H9 (cell line): ENCODE results near the gene HSD17B12. TPM values are rescaled to one million over a fixed set of nuclear protein-coding genes. Genes with fewer than 3 reads are reported as not detected.
A peak's percentile ranks its signal among the peaks of the same experiment; 100 is the strongest.

ENCODE experiments used
- DNase-seq: peaks from one replicate; pipeline ENCODE4 v3.0.0-alpha.2; 2017
- H2AFZ ChIP-seq: one replicate; pipeline ENCODE4 v1.6.1; 2013; ENCODE audit warnings: mild to moderate bottlenecking, low read length, control low read depth, moderate library complexity
- H2AK5ac ChIP-seq: 2 replicates; pipeline ENCODE4 v1.6.1; 2013; ENCODE audit warnings: low read length, control low read depth, mixed read lengths; ENCODE audit not compliant: insufficient read length
- H2BK120ac ChIP-seq: one replicate; pipeline ENCODE4 v1.6.1; 2013; ENCODE audit warnings: low read depth, mild to moderate bottlenecking, low read length, control low read depth, inconsistent platforms; ENCODE audit not compliant: poor library complexity, severe bottlenecking
- H2BK12ac ChIP-seq: 2 replicates; pipeline ENCODE4 v1.6.1; 2013; ENCODE audit warnings: low read length, control low read depth, mixed read lengths, low read depth; ENCODE audit not compliant: insufficient read length
- H2BK15ac ChIP-seq: 2 replicates; pipeline ENCODE4 v1.6.1; 2013; ENCODE audit warnings: low read depth, low read length, control low read depth
- H2BK20ac ChIP-seq: one replicate; pipeline ENCODE4 v1.6.1; 2013; ENCODE audit warnings: low read depth, mild to moderate bottlenecking, low read length, control low read depth, inconsistent platforms; ENCODE audit not compliant: poor library complexity, severe bottlenecking
- H2BK5ac ChIP-seq: 2 replicates; pipeline ENCODE4 v1.6.1; 2013; ENCODE audit warnings: low read length, control low read depth, mixed read lengths; ENCODE audit not compliant: insufficient read length
- H3K14ac ChIP-seq: 2 replicates; pipeline ENCODE4 v1.6.1; 2013; ENCODE audit warnings: low read length, control low read depth; ENCODE audit not compliant: insufficient read depth
- H3K18ac ChIP-seq: 2 replicates; pipeline ENCODE4 v1.6.1; 2013; ENCODE audit warnings: low read depth, mild to moderate bottlenecking, mixed read lengths, low read length, control low read depth; ENCODE audit not compliant: insufficient read length
- H3K23ac ChIP-seq: 2 replicates; pipeline ENCODE4 v1.6.1; 2013; ENCODE audit warnings: low read length, control low read depth, mixed read lengths, low read depth; ENCODE audit not compliant: insufficient read length
- H3K23me2 ChIP-seq: 2 replicates; pipeline ENCODE4 v1.6.1; 2013; ENCODE audit warnings: low read depth, mild to moderate bottlenecking, mixed read lengths, low read length, control low read depth; ENCODE audit not compliant: insufficient read length, poor library complexity, severe bottlenecking
- H3K27ac ChIP-seq: 2 replicates; pipeline ENCODE4 v1.5.1; 2013; ENCODE audit warnings: low read length, control low read depth, mixed read lengths, low read depth; ENCODE audit not compliant: insufficient read length
- H3K27me3 ChIP-seq: 2 replicates; pipeline ENCODE4 v1.6.1; 2013; ENCODE audit warnings: low read length, control low read depth, inconsistent platforms; ENCODE audit not compliant: insufficient read depth
- H3K4ac ChIP-seq: 2 replicates; pipeline ENCODE4 v1.6.1; 2013; ENCODE audit warnings: low read depth, mild to moderate bottlenecking, control low read depth, inconsistent platforms, low read length, moderate library complexity
- H3K4me1 ChIP-seq: 2 replicates; pipeline ENCODE4 v1.6.1; 2013; ENCODE audit warnings: low read length, control low read depth, inconsistent platforms; ENCODE audit not compliant: insufficient read depth
- H3K4me2 ChIP-seq: 2 replicates; pipeline ENCODE4 v1.6.1; 2013; ENCODE audit warnings: low read length, control low read depth, mixed read lengths; ENCODE audit not compliant: insufficient read length, insufficient read depth
- H3K56ac ChIP-seq: 2 replicates; pipeline ENCODE4 v1.6.1; 2013; ENCODE audit warnings: low read depth, mild to moderate bottlenecking, mixed read lengths, low read length, control low read depth; ENCODE audit not compliant: insufficient read length
- H3K79me1 ChIP-seq: 2 replicates; pipeline ENCODE4 v1.6.1; 2013; ENCODE audit warnings: low read depth, mild to moderate bottlenecking, moderate library complexity, low read length, control low read depth, inconsistent platforms; ENCODE audit not compliant: insufficient read depth, poor library complexity, severe bottlenecking
- H3K79me2 ChIP-seq: 2 replicates; pipeline ENCODE4 v1.6.1; 2013; ENCODE audit warnings: low read length, control low read depth, inconsistent platforms; ENCODE audit not compliant: insufficient read depth
- H3K9ac ChIP-seq: 2 replicates; pipeline ENCODE4 v1.6.1; 2013; ENCODE audit warnings: low read length, control low read depth, mixed read lengths; ENCODE audit not compliant: insufficient read length; ENCODE audit errors: extremely low read depth
- H3K9me3 ChIP-seq: one replicate; pipeline ENCODE4 v1.6.1; 2013; ENCODE audit warnings: low read depth, low read length, inconsistent platforms; ENCODE audit not compliant: control insufficient read depth
- H3T11ph ChIP-seq: one replicate; pipeline ENCODE4 v1.6.1; 2013; ENCODE audit warnings: mild to moderate bottlenecking, low read length, control low read depth, inconsistent platforms
- H4K20me1 ChIP-seq: one replicate; pipeline ENCODE4 v1.6.1; 2013; ENCODE audit not compliant: control insufficient read depth, insufficient read length, insufficient read depth
- H4K5ac ChIP-seq: 2 replicates; pipeline ENCODE4 v1.6.1; 2013; ENCODE audit warnings: low read depth, mild to moderate bottlenecking, mixed read lengths, low read length, control low read depth; ENCODE audit not compliant: insufficient read length
- H4K8ac ChIP-seq: replicated peaks from 2 replicates; pipeline ENCODE4 v1.6.1; 2013; ENCODE audit warnings: low read length, control low read depth, mixed read lengths, low read depth; ENCODE audit not compliant: insufficient read length
- H4K91ac ChIP-seq: 2 replicates; pipeline ENCODE4 v1.6.1; 2013; ENCODE audit warnings: low read depth, mild to moderate bottlenecking, moderate library complexity, mixed read lengths, low read length, control low read depth; ENCODE audit not compliant: insufficient read length
- H3K27ac Mint-ChIP-seq, 3 experiments: 2 replicates in 2 of 3; 3 replicates in 1 of 3; pipeline ENCODE4 v1.8.0; 2020 to 2021; ENCODE audit warnings: mixed read lengths in 3 of 3, mild to moderate bottlenecking in 1 of 3, moderate library complexity in 1 of 3
- H3K27me3 Mint-ChIP-seq: 2 replicates; pipeline ENCODE4 v1.8.0; 2021; ENCODE audit warnings: low read depth, mild to moderate bottlenecking, moderate library complexity, mixed read lengths
- H3K36me3 Mint-ChIP-seq, 3 experiments: 2 replicates in 2 of 3; 3 replicates in 1 of 3; pipeline ENCODE4 v1.8.0; 2020 to 2021; ENCODE audit warnings: low read depth in 3 of 3, mixed read lengths in 3 of 3; ENCODE audit not compliant: insufficient read depth in 1 of 3
- H3K4me1 Mint-ChIP-seq, 2 experiments: 2 replicates each; pipeline ENCODE4 v1.8.0; 2020; ENCODE audit warnings: mixed read lengths in 2 of 2
- H3K4me3 Mint-ChIP-seq, 2 experiments: 2 replicates in 1 of 2; 3 replicates in 1 of 2; pipeline ENCODE4 v1.8.0; 2020 to 2021; ENCODE audit warnings: mild to moderate bottlenecking in 2 of 2, mixed read lengths in 2 of 2, moderate library complexity in 1 of 2
- H3K9me3 Mint-ChIP-seq, 2 experiments: 2 replicates in 1 of 2; 3 replicates in 1 of 2; pipeline ENCODE4 v1.8.0; 2020; ENCODE audit warnings: mild to moderate bottlenecking in 2 of 2, mixed read lengths in 2 of 2, moderate library complexity in 1 of 2
- CTCF ChIP-seq: fragments of 200-600 bp; sonication (generic); conservative IDR thresholded peaks from 3 replicates; pipeline ENCODE4 v1.8.0; 2021; ENCODE audit warnings: antibody characterized with exemption, mild to moderate bottlenecking
- WGBS: extraction: QIAGEN DNeasy Blood & Tissue Kit; methylation state at CpG from one replicate; pipeline ENCODE4 v1.1.7; 2013; ENCODE audit warnings: missing lambda C conversion rate, low lambda C conversion rate, mixed read lengths; ENCODE audit not compliant: insufficient read length; ENCODE audit errors: extremely low coverage; 5-methylcytosine and 5-hydroxymethylcytosine counted together
- total RNA-seq: library from RNA; stranded (reverse); gene quantifications from 2 replicates; pipeline ENCODE4 v1.2.1, GENCODE V29; 2021

The HSD17B12 gene
- total RNA-seq, 1 experiment from 2014 or later: 111 TPM

GRCh38 chr11:43880640-43881159 lies 200.2 kb downstream of the HSD17B12 start, which contains the start of gene ALKBH3:
Gene ALKBH3, plus strand, starts transcription at chr11:43880831. Its CDS starts 1,822 bp downstream, at chr11:43882653.
- Mint-ChIP-seq H3K27ac (peak within 1 kb of the TSS; percentile 22 to 60 (median 37); a peak in 3 of 7 replicates), H3K27me3 (peaks cover 54% of the 10 kb centered on the region), H3K9me3 (peaks cover 0 to 3% of the 10 kb centered on the region in 2 experiments; a peak in 2 of 5 replicates), H3K4me1 (peaks cover 13% of the 10 kb centered on the region in 2 experiments), H3K4me3 (peak within 1 kb of the TSS; percentile 85 to 89), H3K36me3 (peaks cover 0 to 33% (median 22%) of the 10 kb centered on the region in 3 experiments; a peak in 5 of 7 replicates)
- H4K5ac ChIP-seq: peak within 1 kb of the TSS; percentile 81
- H3K56ac ChIP-seq: no peak within 1 kb of the TSS
- no peaks in the 10 kb centered on the region for H3K4me1 ChIP-seq
- H2BK5ac ChIP-seq: no peak within 1 kb of the TSS
- no peaks in the 10 kb centered on the region for H3K79me1 ChIP-seq
- peak within 1 kb of the TSS; percentile 52 for H4K8ac ChIP-seq
- no peak within 1 kb of the TSS for H2BK20ac ChIP-seq
- no peaks in the 10 kb centered on the region for H4K20me1 ChIP-seq
- no peak within 1 kb of the TSS for H3K27ac ChIP-seq
- no peak within 1 kb of the TSS for H2BK120ac ChIP-seq
- H2AFZ ChIP-seq: peak within 1 kb of the TSS; percentile 89
- no peaks in the 10 kb centered on the region for H3K9me3 ChIP-seq
- peak; percentile 94 for DNase-seq
- no peak for TF ChIP-seq CTCF
- H3K18ac ChIP-seq: no peak within 1 kb of the TSS
- no peak within 1 kb of the TSS for H3T11ph ChIP-seq
- WGBS: no CpG with 5 or more reads among the region's 36 CpGs
- H2AK5ac ChIP-seq: no peak within 1 kb of the TSS
- H4K91ac ChIP-seq: no peak within 1 kb of the TSS
- H3K14ac ChIP-seq: no peak within 1 kb of the TSS
- no peak within 1 kb of the TSS for H3K23ac ChIP-seq
- H3K23me2 ChIP-seq: peaks cover 10% of the 10 kb centered on the region
- no peak within 1 kb of the TSS for H2BK12ac ChIP-seq
- no peaks in the 10 kb centered on the region for H3K79me2 ChIP-seq
- H2BK15ac ChIP-seq: 0 out of 2 replicates have a peak within 1 kb of the TSS, but pooled peaks have one; percentile 49
- peak within 1 kb of the TSS; percentile 72 for H3K4me2 ChIP-seq
- peaks cover 4% of the 10 kb centered on the region; the same call in 1 of the 2 replicates for H3K27me3 ChIP-seq
- no peak within 1 kb of the TSS for H3K4ac ChIP-seq
- peak within 1 kb of the TSS; percentile 59 for H3K9ac ChIP-seq
